Measurements from ENCODE around the gene NTM.

The NTM gene

DNA sequence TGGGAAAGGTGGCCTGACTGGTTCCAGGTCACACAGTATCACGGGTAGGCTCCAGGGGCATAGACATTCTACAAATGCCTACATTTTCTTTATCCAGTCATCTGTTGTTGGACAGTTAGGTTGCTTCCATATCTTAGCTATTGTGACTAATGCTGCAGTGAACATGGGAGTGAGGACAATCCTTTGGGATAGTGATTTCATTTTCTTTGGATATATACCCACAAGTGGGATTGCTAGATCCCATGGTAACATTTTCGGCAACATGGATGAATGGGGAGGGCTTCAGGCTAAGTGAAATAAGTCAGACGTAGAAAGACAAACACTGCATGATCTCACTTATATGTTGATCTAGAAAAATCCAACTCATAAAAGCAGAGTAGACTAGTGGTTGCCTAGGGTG, 744.3 kb downstream of the NTM start:
- no peak for DNase-seq (ENCODE audit: low read depth)

DNA sequence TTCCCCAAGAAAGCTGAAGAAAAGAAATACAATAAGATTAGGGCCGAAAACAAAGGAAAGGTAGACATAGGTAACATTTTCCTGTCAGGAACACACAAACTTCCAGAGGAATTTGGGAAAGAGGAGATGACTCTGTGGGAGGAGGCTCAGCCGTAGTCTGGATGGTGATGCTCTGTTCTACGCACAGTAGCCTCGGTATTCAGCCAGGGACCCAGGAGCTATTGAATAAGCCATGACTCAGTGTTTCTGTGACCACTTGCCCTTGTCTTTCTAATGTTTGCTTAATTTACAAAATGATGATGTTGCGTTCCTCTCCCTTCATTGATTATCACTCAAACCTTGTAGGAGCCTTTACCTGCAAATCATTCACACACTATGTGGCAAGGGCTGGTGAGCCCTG, 745.0 kb downstream of the NTM start:
- DNase-seq (ENCODE audit: low read depth), result no peak

DNA sequence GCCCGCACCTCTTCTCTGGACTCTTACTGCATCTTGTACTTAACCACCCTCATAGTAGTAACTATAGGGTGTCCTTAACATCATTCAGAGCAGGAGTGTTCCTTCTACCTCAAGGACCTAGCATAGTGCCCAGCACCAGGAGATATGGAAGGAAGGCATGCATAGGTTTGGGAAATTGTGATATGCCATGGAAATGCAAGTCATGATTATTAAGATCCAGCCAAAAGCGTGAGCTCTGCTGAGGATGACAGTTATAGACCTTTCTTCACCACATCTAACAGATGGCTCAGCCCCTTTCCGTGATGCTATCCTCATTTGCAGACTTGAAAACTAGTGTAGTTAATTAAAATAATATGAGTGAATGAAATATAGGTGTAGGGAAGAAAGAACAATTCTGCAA, 746.1 kb downstream of the NTM start:
- no peak for DNase-seq (ENCODE audit: low read depth)

DNA sequence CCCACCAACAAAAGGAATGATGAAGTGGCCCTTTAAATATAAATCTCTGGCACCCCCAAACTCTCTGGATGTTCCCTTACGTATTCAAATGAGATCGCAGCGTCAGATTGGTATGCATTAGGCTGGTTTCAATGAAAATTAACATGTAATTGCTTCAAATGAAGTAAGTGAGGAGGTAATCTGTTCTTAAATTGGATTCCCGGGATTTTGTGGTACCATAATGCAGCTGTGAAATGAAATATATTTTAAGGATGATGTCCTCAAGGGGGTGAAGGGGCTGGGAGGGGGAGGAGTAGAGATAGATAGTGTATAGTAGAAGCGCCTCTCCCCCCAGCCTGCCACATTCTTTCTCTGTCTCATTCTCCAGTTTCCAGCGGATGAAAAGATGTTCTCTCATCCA, 748.2 kb downstream of the NTM start:
- no peak for DNase-seq (ENCODE audit: low read depth)

DNA sequence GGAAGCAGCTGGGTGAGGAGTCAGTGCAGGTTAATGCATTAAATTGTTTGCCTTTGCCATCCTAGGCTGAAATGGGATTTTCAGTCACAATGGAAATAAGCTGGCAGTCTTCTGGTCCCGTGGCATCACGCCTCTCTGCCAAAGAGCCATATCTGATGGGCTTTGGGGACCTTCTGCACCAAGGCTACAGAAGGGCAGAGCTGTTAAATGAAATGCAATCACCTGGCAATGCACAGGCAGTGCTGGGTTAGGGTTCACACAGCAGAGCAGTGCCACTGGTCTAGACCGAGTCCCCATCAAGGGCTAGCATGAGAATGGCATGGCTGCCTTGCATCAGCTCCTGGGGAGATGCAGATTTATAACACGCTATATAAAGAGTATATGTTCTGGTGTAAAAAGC, 749.2 kb downstream of the NTM start:
- no peak for DNase-seq (ENCODE audit: low read depth)

DNA sequence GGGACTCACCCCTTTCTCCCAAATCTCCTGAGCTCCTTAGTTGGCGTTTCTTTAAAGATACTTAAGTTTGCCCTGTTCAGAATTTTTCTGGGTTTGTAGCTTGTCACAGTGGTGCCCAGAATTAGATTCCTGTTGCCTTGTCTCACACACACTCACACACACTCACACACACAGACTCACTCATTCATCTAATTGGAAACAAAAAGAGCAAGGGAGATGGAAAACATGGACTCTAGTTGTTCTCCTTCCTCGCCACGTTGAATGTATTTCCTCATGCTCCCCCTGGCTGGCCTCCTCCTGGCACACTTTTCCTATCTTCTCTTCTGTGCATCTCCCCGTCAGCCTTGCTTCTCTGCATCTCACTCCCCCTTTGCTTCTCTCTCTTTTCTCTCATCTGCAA, 752.3 kb downstream of the NTM start:
- DNase-seq (ENCODE audit: low read depth), result no peak

DNA sequence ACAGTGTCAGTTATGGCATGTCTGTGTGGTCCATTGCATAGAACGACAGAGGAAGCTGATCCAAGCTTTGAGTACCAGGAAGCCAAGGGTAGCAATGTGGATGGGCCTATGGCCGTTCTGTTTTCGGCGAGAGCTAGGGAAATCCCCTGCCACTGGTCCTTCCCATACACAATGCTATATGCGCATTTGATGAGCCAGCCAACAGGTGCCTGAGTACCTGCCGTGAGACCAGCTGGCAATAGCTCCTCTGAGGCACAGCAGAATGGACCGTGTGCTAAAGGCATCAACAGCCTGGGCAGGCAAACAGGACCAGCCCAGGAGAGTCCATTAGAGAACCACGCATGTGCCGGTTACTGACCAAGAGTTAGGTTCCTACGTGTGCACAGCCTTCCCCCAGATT, 753.0 kb downstream of the NTM start:
- no peak for DNase-seq (ENCODE audit: low read depth)

DNA sequence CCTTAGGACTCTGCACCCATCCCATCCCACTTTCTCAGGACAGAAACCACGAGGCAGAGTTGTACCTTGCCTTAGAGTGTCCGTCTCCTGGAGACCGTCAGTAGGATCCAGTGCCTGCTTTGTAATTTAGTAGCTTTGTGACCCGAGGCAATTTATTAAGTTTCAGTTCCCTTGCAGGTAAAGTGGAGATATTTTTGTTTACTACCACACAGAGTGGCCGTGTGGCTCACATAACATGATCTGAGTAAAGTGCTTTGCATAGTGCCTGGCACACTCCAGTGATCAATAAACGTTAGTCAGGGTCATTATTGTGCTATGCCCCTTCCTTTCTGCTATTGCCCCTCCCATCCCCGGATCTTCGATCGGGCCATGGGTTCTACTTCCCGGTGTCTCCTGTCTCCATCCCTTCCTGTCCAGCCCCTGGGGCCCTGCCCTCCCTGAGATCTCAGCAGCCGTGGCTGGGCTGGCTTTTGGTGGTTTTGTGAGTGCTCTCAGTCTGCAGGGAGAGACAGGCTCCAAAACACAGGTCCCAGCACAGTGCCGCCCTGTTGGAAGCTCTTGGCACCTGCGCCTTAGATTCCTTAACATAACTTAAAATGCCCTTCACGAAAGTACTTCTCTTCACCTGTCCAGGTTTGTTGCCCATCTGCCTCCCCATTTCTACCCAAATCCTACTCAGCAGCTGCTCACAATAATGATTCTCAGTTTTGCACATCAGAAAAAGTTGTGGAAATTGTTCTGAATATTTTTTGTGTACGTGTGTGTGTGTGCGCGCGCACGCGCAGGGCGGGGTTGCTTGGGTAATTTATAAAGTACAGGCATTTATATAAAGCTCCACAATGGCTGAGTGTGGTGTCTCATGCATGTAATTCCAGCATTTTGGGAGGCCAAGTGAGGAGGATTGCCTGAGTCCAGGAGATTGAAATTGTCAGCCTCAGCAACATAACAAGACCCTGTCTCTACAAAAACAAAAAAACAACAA, 753.7 kb downstream of the NTM start:
- no peak for DNase-seq (ENCODE audit: low read depth)

DNA sequence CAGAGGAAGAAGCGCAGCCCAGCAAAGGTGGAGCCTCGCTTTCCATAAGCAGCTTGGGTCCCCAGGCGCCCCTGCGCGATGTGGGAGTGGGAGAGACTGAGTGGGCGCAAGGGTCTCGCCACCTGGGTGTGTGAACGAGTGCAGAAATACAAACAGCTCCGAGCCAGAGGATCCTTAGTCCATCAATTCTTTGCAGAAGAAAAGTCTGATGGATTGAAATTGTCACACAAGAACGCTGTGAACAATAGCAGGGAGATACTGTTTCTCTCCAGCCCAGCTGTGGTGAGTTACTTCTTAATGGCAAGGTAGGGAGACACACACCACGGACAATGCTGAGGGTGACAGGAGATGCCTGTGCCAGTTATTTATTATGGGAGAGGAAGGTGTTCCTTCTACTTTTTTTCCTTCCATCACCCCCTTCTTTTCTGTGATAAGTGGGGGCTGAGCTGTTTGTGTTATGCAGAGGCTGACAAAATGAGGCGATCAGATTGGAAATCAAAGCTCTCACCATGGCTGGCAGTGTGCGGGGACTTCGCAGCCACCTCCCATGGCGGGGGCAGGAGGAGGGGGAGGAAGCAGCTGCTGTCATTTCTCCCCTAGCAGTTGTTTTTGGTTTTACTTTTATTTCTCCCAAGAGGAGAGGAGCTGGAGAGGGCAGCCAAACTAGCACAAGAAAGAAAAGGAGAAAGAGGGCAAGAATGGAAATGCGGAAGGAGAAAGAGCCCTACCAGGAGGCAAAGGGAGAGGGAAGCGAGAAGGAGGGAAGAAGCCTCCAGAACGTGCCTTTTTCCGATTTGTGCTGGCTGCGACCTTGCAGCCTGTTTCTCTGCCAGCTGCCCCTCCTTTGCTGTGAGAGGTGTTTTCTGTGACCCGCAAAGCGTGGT, 755.8 kb downstream of the NTM start:
- no peak for DNase-seq (ENCODE audit: low read depth)

DNA sequence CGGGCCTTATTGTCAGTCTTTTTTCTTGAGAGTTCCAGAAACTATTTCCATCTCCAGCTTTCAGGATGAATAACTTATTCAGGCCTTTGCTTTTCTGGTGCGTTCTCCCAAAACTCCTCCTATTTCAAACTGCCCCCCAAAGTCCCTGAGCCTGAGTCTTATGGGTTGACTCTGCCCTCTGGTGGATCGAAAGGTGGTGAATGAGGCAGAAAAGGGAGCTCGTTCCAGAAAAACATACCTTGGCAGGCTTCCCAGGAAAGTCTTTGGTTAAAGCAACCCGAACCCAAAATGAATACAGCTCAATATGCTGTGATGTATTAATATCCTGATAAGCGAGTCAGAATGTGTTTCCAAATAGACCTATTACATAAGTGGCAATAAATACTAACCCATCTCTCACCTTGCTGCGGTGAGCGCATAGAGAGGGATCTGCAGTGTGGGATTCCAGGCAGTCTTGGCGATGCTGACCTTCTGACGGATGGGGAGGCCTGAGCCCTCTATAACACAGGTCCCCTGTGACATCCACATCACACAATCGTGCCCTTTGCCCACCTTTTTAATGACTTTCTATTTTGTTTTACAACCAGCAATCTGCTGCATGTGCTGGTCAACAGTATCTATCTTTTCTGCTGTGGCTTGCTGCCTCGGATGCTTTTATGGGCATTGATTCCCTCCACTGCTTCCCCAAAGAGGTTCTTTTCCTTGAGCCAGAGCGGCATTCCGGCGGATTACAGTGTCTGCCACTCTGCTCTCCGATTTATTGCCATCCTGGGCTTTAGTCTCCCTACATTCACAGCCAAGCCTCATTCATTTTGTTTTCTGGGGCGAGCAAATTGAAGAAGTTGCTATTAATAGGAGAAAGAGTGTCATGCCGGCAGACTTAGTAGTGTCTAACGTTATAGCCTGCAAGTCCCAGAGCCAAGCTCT, 756.8 kb downstream of the NTM start:
- no peak for DNase-seq (ENCODE audit: low read depth)

DNA sequence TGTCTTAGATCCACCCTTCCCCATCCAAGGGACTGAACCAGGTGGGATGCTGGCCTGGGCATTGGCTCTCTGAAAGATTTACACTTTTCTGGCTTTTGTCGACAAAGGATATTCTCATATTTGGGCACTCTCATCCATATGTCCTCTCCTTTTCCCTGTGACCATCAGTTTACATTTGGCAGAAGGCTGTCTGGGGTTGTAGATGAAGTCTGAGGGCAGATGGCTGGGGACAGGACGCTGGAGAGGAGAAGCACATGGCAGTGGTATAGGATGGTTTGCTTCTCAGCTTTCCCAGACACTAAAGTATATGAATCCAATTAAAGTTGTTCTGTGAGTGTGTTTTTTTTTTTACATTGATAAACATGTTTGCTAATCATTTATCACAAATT, 757.5 kb downstream of the NTM start:
- DNase-seq (ENCODE audit: low read depth), result no peak

DNA sequence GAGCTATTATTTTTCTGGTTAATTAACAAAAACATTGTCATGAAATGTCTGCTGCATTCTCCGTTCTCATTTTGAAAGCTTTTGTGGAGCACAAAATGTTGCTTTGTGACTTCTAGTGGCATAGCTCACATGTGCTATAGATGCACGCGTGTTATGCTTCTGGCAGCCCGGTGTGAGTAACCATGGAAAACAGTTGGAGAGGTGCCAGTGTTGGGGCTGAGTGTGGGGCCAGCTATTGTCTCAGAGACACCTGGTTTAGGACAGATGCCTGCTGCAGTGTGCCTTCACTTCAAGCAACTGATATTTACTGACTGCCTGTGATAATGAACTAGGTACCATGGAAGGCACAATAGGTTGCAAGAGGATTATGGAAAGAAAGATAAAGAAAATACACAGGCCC, 760.6 kb downstream of the NTM start:
- DNase-seq (ENCODE audit: low read depth), result no peak

DNA sequence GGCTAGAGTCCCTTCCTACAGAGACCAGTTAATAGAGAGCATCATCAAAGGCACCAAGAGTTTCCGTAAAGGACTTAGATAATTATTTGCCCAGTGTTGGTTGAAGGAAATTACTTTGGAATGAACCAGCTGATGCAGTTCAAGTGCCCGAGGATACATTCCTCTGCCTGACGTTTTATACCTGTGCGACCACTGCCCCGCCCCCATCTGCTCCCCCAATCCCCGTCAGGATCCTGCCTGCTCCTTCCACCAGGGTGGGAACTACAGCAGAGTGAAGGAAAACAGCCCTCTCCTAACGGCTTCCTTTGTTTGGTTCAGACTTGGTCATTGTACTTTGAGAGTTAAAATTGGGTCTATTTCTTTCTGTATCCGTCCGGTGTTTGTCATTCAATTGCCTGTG, 761.5 kb downstream of the NTM start:
- DNase-seq (ENCODE audit: low read depth), result no peak

DNA sequence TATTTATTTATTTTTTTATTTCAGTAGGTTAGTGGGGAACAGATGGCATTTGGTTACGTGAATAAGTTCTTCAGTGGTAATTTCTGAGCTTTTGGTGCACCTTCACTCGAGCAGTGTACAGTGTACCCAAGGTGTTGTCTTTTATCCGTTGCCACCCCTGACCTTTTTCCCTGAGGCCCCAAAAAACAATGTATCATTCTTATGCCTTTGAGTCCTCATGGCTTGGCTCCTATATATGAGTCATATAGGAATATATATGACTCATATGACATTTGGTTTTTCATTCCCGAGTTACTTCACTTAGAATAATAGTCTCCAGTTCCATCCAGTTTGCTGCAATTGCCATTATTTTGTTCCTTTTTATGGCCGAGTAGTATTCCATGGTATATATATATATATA, 763.9 kb downstream of the NTM start:
- DNase-seq (ENCODE audit: low read depth), result no peak

DNA sequence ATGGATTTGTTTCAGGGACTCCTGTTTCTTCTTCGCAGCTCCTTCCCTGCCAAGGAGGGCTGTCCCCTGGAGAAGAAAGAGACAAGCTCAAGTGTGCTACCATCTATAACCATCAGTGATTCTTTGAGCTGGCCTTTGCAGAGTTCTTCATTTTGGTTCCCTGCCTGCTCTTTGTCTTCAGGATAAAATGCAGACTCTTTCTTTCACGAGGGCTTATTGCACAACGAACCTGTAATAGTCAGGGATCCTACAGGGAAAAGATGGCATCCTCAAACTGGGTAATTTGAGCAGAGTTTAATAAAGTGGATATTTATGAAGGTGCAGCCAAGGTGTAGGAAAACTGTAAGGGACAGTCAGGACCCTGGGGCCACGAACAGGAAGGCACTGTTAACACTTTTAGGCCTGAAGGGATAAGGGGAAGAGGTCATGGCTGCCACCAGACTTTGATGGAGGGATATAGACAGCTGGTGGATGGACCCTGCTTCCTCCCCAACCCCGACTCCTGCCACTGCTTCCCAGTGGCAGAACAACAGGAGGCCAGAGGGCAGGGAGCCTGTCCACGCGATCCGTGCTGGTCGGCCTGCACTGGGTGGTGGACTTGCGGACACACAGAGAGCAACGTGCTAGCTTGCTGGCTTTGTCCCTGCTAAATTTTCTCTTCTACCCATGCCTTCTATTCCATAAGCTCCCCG, 767.0 kb downstream of the NTM start:
- DNase-seq (ENCODE audit: low read depth), result no peak

DNA sequence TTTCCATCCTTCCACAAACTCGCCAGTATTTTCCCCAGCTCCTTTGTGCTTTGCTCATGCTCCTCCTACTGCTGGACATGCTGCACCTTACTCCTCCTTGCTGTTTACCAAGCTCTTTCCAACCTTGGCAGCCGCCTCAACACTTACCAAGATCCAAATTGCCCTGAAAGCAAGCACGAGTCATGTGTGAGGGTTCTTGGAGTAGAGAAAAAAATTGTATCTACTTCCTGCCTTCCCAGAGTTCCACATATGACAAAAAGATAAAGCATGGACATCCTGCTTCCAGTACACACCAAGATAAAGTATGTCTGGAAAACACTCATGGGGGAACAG, 767.5 kb downstream of the NTM start:
- DNase-seq (ENCODE audit: low read depth), result no peak

DNA sequence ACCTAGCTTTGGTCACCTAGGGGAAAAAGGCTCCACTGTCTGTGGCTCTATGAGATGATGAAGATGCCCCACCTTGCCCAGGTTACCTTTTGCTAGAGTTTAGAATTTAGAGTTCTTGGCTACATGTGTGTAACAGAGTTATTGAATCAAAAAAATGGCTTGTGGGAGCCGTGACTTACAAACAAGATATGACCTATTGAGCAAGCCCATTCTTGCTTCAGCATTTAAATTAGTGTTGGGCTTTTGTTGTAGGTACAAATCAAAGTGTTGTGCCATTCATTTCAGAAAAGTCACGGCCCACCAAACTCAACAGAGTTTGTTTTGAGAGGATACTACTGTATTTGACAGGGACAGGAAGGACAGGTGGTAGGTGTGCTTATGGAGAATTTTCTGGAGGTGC, 768.8 kb downstream of the NTM start:
- DNase-seq (ENCODE audit: low read depth), result no peak

DNA sequence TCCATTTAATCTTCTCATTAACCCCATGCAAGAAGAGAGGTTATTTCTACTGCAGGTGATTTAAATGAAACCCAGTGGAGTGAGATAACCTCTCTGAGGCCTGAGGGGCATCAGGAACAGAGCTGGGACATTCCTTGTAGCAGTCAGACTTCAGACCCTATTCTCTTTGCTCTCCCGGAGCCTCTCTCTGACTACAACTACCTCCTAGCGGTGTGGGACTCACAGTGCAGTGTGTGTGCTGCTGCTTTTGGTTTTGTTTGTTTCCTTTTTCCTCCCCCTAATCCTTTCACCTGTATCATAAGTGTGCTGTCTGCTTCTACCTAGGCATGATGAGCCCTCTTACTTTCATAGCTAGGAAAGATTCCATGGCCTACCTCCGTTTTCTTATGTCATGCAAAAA, 769.6 kb downstream of the NTM start:
- DNase-seq (ENCODE audit: low read depth), result no peak

DNA sequence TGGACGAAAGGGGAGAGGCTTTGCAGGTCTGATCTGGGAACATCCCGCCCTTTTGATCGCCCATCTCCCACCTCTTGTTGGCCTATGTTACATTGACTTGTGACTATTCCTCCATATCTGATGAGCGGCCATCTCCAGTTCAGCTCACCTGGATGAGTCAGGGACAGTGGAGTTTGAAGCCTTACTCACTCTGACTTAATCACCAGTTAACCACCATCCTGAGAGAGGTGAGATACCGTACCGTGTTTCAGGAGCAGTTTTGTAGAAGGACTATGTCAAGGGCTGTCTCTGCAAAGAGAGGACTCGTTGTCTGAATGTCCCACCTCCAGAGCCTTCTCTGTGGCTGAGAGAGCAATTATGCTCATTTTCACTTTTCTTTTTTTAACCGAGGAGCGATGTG, 771.7 kb downstream of the NTM start:
- DNase-seq (ENCODE audit: low read depth), result no peak

DNA sequence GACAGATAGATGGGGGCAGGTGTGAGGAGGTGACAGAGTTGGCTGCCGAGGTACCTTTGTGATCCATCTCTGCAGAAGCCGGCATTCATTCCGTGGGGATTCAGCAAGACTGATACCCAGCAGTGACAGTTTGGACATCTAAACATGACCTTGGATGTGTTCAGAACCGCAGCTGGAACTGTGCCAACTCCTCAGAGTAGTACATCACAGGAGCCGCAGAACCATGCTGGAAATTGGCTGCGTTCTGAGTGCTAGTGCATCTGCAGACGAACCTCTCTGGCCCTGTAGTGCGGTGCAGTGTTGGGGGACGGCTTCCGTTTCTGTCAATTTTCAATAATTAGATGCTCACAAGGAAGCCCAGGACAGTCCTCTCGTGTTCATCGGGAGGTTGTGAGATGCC, 772.1 kb downstream of the NTM start:
- DNase-seq (ENCODE audit: low read depth), result no peak

DNA sequence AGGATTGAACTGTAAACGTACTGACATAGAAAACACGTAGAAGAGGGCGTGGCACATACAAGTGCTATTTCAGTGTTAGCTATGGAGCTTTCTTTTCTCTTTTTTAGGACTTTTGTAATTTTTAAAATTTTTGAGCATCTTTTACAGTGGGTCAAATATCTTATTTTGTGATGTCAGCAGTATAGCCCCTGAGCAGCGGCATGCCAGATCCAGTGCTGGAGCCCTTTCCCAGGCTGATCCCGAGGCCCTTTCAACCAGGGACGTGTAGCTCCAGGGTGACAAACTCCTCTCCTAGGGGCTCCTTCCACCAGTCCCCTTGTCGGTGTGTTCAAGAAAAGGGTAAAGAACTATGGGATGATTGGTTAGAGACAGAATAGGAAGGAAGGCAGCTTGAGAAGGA, 777.0 kb downstream of the NTM start:
- DNase-seq (ENCODE audit: low read depth), result no peak

DNA sequence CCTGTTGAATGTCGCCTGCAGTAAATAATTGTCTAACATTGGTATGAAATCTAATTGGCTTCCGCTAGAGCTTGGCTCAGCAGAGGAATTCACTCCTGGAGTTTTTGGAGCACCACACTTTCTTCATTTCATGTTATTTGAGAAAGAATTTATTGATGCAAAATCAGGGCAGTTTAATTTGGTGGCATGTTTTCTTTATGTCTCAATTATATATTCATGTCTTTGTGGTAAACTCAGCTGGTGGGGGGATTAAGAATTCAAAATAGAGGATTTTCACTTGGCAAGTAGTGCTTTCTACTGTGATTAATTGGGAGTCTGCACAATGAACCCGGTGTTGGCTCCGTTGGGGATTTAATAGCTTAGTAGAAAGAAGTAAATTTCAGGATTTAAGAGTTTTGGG, 784.4 kb downstream of the NTM start:
- DNase-seq (ENCODE audit: low read depth), result no peak
